ENCODE measurements around the gene C12orf60.

GRCh38 chr12:14802721-14803010, 804 bp upstream of the C12orf60 start:
- no peak for TF ChIP-seq CTCF (IDR thresholded peaks at IDR 0.05; ENCODE audit: insufficient read depth, low read depth, low read length)
- TF ChIP-seq EZH2 (IDR thresholded peaks at IDR 0.05; ENCODE audit: insufficient read depth, low read length), result no peak

All from astrocyte (in vitro differentiated cells and primary cell).